GM19468 (cell line): Measurements from ENCODE around the gene SLC6A9.

ENCODE experiments used
- ATAC-seq: cut with Tn5 transposase; IDR thresholded peaks from one replicate; pipeline ENCODE4 v1.9.1; 2021; ENCODE audit warnings: mild to moderate bottlenecking, moderate library complexity, moderate number of reproducible peaks; ENCODE audit not compliant: unreplicated experiment; ENCODE audit errors: extremely low read depth

SLC6A9 gene

GRCh38 chr1:44031252-44032169 lies at the start of gene SLC6A9:
TSS of gene SLC6A9 (minus strand) at chr1:44031462. CDS start at chr1:44024277, 7,185 bp downstream.
- ATAC-seq, result no peak

- no peak for ATAC-seq
Observed at GRCh38 chr1:44079566-44079965, 48.3 kb upstream of the SLC6A9 start.

DNA sequence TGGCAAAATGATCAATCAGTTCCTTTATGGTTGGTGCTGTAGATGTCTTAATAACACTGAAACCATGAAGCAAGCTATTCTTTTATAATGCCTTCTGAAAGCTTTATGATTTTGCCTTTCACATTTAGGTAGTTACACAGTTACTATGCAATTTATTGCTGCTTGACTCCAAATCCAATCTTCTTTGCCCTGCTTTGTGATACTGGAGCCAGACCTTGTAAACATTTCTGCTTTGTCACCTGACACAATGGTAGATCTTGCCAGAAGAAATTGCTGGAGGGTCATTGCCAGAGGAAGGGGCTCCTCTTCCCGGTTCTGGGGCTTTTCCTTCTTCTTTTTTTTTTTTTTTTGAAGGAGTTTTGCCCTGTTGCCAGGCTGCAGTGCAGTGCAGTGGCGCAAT lies 46.8 kb upstream of the SLC6A9 start:
- no peak for ATAC-seq

DNA sequence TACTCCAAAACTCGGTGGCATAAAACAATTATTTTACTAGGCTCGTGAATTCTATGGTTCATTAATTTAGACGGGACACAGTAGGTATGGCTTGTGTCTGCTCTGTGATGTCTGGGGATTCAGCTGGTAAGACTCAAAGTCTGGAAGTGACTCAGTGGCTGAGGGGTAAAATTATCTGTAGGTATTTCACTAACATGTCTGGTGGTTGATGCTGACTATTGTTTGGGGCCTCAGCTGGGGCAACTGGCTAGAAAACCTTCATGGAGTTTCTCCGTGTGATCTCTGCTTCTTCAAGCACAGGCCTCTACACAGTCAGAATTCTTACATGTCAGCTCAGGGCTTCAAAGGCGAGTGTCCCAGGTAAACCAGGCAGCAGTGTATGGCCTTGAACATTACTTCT lies 46.2 kb upstream of the SLC6A9 start:
- ATAC-seq, result no peak

GRCh38 chr1:44076066-44076465 lies 44.8 kb upstream of the SLC6A9 start:
- no peak for ATAC-seq

- no peak for ATAC-seq
Observed at GRCh38 chr1:44074415-44074814, 43.2 kb upstream of the SLC6A9 start.

GRCh38 chr1:44073528-44073927 lies 42.3 kb upstream of the SLC6A9 start:
- no peak for ATAC-seq

DNA sequence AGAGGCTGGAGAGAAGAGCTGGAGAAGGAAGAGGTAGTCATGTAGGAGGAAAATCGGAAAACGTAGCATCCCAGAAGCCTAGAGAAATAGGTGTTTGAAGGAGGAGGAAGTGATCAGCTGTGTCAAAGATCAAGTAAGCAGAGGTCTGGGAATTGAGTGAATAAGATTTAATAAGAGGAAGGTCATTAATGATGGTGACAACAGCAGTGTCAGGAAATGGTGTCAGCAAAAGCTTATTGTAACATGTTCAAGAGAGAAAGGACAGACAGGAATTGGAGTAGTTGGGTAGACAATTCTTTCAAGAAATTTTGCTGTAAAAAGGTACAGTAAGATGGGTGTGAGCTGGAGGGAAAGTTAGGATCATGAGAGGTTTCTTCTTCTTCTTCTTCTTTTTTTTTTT lies 41.6 kb upstream of the SLC6A9 start:
- no peak for ATAC-seq

DNA sequence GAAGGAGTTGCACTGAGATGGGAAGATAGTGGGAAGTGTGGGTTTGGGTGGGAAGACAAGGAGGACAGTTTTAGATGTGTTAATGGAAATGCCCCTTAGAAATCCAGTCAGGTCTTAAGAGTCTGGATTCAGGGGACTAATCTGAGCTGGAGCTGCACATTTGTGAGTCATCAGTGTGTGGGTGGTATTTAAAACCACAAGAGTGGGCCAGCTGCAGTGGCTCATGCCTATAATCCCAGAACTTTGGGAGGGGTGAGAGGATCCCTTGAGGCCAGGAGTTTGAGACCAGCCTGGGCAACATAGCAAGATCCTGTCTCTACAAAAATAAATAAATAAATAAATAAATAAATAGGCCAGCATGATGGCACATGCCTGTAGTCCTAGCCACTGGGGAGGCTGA lies 40.9 kb upstream of the SLC6A9 start:
- ATAC-seq, result no peak

- no peak for ATAC-seq
Observed at GRCh38 chr1:44071461-44071860, 40.2 kb upstream of the SLC6A9 start.

DNA sequence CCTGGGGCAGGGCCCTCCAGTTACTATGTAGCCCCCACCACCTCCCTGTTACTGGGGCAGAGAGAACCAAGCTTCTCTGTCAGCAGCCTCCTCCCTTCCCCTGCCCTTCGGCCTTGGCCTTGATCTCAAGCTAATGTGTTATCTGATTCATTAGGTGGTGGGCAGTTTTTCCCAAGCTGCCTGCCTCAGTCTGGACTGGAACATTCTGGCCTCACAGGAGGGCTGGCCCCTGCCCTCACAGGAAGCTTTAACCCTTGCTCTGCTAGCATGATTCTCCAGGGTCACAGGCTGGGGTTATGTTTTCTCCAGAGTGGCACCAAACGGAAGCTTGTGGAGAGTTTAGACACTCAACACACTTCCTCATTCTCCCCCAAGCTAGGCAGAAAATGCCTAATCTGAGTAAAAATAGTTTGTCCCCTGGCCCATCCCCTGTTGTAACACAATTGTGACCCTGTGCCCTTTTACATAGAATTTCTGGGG lies 37.2 kb upstream of the SLC6A9 start:
- no peak for ATAC-seq

- no peak for ATAC-seq
Observed at GRCh38 chr1:44067266-44068250, 36.3 kb upstream of the SLC6A9 start.

DNA sequence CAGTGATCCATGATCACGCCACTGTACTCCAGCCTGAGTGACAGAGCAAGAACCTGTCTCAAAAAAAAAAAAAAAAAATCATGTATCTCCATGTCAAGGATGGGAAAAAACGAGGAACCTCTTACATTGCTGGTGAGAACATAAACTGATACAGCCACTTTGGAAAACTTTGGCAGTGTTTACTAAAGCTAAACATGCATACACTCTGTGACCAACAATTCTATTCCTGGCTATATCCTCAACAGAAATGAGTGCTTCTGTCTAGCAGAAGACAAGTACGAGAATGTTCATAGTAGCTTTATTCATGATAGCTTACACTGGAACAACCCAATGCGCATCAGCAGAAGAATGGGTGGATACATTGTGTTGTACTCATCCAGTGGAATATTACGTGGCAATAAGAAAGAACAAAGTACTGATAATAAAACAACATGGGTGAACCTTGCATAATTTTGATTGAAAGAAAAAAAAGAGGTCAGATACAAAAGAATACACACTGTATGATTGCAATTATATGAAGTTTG lies 31.5 kb upstream of the SLC6A9 start:
- no peak for ATAC-seq

GRCh38 chr1:44061857-44062256 lies 30.6 kb upstream of the SLC6A9 start:
- no peak for ATAC-seq

DNA sequence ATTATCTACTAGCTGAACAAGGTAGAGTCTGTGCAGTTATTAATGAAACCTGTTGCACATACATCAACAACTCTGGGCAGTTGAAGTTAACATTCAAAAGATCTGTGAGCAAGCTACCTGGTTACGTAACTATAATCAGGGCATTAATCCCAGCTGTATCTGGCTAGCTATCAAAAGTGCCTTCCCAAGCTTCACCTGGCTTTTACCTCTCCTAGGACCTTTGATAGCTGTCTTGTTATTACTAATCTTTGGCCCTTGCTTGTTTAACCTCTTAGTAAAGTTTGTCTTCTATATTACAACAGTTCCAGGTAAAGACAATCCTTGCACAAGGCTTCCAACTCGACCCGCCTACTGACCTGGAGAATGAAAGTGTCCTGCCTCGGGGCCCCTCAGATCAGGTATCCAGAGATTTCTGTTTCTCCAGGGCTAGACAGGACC lies 29.6 kb upstream of the SLC6A9 start:
- ATAC-seq, result no peak

GRCh38 chr1:44059664-44060355 lies 28.5 kb upstream of the SLC6A9 start:
- ATAC-seq, result no peak

DNA sequence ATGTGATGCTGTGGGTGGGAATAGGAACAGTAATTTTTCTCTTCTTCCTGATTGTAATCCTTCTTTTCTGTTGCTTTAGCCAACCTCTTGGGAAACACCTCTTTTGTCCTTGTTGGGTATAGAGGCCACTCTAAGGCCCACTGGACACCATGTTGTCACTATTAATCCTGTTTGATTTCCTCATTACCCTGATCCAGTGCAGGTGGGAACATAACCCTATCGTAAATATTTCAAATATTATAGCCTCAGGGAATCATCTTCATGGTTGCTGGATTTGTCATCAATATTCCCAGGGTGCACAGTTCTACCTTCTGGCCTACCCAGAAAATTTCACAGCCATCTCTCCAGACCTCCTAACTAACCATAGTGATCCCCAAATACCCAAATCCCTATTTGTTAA lies 27.9 kb upstream of the SLC6A9 start:
- no peak for ATAC-seq

DNA sequence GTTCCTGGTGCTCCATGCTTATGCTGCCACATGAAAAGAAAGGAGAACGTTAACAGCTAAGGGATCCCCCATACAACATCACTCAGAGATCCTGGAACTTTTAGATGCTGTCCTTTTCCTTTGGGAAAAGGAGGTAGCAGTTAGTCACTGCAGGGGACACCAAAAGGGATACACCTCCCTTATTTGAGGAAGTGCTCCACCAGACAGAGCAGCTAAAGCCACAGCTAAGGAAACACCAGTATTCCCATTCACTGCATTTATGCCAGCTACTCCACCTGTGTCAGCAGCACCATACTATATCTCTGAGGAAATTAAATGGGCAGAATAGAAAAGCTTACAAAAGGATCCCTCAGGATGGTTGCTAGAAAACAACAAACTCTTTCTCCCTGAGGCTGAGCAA lies 26.0 kb upstream of the SLC6A9 start:
- no peak for ATAC-seq

GRCh38 chr1:44053394-44053793 lies 22.1 kb upstream of the SLC6A9 start:
- no peak for ATAC-seq

GRCh38 chr1:44050261-44050660 lies 19.0 kb upstream of the SLC6A9 start:
- no peak for ATAC-seq
